GM12801 (cell line): ENCODE data around the gene PTPA.

Source experiments
- TF ChIP-seq, protein P1 (sequence below): IDR thresholded peaks from one replicate; pipeline ENCODE4 v1.5.1; 2011; ENCODE audit warnings: control low read depth; ENCODE audit not compliant: insufficient read length; ENCODE audit errors: extremely low read depth

Gene PTPA

DNA sequence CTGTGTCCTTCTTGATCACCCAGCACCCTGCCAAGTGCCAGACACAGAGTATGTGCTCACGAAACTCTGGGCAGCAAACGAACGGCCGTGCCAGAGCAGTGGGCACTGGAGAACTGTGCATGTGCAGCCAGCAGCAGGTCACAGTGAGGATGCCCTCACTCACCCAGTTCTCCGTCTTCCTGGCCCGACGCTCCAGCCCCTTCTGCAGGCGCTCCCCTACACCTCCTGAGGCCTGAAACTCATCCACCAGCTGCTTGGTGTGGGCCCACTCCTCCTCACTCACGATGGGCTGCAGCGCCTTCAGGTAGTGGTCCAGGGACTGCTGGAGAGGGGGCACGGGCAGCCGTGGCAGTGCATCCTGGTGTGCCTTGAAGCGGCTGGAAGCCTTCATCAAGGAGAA is 3.6 kb upstream of the PTPA start:
- TF ChIP-seq, protein P1, sequence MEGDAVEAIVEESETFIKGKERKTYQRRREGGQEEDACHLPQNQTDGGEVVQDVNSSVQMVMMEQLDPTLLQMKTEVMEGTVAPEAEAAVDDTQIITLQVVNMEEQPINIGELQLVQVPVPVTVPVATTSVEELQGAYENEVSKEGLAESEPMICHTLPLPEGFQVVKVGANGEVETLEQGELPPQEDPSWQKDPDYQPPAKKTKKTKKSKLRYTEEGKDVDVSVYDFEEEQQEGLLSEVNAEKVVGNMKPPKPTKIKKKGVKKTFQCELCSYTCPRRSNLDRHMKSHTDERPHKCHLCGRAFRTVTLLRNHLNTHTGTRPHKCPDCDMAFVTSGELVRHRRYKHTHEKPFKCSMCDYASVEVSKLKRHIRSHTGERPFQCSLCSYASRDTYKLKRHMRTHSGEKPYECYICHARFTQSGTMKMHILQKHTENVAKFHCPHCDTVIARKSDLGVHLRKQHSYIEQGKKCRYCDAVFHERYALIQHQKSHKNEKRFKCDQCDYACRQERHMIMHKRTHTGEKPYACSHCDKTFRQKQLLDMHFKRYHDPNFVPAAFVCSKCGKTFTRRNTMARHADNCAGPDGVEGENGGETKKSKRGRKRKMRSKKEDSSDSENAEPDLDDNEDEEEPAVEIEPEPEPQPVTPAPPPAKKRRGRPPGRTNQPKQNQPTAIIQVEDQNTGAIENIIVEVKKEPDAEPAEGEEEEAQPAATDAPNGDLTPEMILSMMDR: no peak

DNA sequence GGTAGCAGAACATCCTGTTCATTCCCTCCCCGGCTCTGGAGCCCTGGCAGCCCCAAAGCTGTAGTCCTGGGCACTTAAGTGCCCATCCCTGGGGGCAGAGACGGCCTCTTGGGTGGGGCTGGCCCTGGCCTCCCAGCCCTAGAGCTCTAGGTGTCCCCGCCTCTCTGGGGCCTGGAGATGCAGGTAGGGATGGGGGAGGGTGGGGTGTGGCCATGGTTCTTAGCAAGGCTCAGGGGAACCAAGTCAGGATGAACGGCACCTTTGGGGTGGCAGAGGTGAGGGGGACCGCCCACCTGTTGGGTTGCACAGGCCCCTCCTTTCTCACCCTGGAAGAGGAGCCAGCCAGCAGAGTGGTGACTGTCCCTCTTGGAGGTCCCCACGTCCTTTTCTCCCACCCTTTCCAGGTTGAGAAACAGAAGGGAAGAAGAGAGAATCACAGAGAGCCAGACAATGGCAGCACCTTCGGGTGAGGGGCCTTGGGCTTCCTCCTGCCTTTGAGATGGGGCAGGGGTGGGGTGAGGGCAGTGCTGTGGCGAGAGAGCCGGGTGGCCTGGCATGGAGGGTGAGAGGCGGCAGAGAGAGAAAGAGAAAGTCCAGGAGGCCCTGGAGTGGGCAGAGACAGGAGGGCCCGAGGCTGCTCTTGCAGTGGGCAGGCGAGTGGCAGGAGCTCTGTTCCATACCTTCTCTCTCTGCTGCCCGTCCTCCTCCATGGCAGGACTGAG is 3.0 kb upstream of the PTPA start:
- TF ChIP-seq, protein P1: no peak

DNA sequence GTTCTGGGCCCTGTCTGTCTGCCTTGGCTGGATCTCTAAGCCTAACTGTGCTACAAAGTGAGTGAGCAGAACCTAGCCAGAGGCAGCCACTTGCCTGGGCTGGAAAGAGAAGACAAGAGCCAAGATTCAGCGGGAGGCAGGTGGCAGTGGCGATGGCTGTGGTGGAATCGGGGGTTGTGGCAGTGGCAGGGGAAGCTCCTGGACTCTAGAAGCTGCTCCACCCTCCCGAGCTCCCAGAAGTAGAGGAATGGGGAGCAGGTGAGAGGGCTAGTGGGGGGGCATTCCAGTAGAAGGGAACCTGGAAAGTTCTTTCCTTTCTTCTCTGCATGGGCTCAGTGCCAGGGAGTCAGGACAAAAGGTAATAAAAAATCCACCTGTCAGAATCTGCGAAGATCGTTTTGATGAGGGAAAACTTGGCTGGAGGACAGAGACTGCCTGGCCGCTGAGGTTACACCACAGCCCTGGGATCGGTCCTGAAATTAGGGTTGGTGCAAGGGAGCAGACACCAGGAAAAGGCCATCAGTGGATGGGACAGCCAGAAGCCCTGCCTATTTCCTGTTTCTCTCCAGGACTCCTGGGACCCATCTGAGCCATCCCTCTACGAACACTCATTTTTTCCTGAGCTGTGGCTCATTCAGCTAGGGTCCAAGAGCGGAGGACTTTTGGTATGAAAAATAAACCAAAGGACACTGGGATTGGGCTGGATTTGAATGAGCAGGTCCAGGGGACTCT is 2.2 kb upstream of the PTPA start:
- TF ChIP-seq, protein P1: no peak

DNA sequence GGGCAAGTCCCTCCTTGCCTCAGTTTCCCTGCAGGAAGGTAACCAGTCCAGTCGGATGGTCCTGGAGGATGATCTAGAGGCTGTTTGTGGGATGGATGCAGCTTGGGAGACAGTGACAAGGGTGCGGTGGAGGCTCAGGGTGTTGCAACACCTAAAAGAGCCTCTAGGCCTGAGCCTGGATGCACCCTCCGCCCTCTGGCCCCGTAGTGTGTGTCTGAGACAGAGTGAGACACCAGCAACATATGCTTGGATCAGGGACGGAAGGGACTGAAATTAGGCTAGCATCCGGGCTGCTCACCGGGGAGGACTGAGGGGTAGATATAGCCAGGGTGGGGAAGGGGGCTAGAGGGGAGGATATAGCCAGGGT is 1.7 kb upstream of the PTPA start:
- TF ChIP-seq, protein P1: no peak

DNA sequence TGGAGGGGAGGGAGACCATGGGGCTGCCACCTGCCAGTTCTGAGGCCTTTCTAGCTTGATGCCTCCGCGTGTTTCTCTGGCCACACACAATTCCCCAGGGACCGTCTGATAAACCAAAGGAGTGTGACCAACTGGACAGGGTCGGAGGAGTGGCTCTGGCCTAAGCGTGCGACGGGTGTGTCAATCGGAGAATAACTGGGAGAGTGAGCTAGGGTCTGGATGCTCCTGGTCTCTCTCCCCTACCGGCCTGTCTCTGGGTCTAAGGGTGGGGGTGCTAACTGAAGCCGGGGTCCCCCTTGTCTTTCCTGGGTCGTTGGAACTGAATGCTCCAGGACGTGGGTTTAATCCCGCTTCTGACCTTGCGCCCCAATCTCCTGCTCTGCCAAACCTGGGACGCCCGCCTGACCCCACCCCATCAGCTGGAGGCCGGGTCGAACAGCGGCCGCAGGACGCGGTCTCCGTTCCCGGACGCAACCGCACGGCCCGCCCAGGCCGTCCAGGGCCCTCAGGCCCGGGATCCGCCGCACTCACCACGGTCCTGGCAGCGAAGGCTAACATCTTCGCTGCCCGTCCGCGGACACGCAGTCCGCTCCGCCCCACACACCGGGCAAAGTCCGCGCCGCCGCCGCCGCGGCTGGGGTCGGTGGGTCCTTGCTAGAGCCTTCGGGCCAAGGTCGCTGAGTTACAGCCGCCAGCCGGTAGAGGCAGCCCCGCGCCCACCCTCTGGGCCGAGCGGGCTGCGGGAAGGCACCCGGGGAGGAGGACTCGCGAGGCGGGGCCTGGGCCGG is 1.1 kb upstream of the PTPA start:
- TF ChIP-seq, protein P1: no peak

DNA sequence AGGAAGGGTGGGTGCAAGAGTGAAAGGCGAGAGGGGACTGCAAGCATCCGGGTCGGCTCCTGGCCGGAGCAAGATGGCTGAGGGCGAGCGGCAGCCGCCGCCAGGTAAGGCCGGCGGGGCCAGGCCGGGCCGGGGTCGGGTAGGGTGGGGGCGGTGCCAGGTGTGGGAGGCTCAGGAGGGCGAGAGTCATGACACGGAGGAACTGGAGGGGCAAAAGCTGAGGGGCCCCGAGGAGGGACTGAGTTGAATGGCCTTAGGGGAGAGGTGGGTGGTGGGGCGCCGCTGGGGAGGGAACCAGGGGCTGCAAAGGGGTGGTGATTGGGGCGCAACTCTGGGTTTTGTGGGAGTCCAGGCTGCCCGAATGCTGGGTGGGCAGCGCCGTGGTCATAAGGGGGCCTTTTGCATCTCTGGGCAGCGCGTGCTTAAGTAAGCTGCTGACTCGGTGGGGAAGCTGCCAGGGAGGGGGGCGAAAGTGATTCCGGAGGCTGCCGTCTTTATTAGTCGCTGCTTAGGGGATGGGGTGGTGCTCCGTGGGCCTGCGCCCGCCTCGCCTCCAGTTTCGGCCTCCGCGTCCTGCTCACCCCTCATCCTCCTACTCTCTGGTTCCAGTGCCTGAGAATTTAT is 425 bp downstream of the PTPA start:
- TF ChIP-seq, protein P1: no peak
